Activated T-cell treated with anti-CD3 and anti-CD28 coated beads for 1 hour (primary cell): ENCODE measurements around the gene PSAP.

Experiments used
- DNase-seq: peaks from one replicate; pipeline ENCODE4 v3.0.0-alpha.2; 2020; ENCODE audit warnings: low read depth

Gene PSAP

GRCh38 chr10:71844695-71845094, 6.4 kb downstream of the PSAP start:
- no peak for DNase-seq

- no peak for DNase-seq
Observed at GRCh38 chr10:71844084-71844483, 7.0 kb downstream of the PSAP start.

- no peak for DNase-seq
Observed at GRCh38 chr10:71842856-71843686, 8.0 kb downstream of the PSAP start.

GRCh38 chr10:71842422-71842821, 8.6 kb downstream of the PSAP start:
- DNase-seq, result no peak

- DNase-seq, result no peak
Observed at GRCh38 chr10:71840958-71841335, 10.1 kb downstream of the PSAP start.

GRCh38 chr10:71840177-71840957, 10.7 kb downstream of the PSAP start:
- no peak for DNase-seq

- no peak for DNase-seq
Observed at GRCh38 chr10:71838264-71839211, 12.5 kb downstream of the PSAP start.

- DNase-seq, result no peak
Observed at GRCh38 chr10:71837098-71837827, 13.8 kb downstream of the PSAP start.

- no peak for DNase-seq
Observed at GRCh38 chr10:71836596-71836974, 14.5 kb downstream of the PSAP start.

GRCh38 chr10:71835671-71836595, 15.1 kb downstream of the PSAP start:
- no peak for DNase-seq

- DNase-seq, result no peak
Observed at GRCh38 chr10:71834343-71834674, 16.7 kb downstream of the PSAP start.

- DNase-seq, result no peak
Observed at GRCh38 chr10:71833451-71834342, 17.4 kb downstream of the PSAP start.

- no peak for DNase-seq
Observed at GRCh38 chr10:71832967-71833366, 18.1 kb downstream of the PSAP start.

GRCh38 chr10:71831646-71832552, 19.2 kb downstream of the PSAP start:
- no peak for DNase-seq

GRCh38 chr10:71830726-71831125, 20.3 kb downstream of the PSAP start:
- DNase-seq, result no peak

- DNase-seq, result no peak
Observed at GRCh38 chr10:71829896-71830295, 21.2 kb downstream of the PSAP start.

- no peak for DNase-seq
Observed at GRCh38 chr10:71829171-71829570, 21.9 kb downstream of the PSAP start.

GRCh38 chr10:71828702-71829101, 22.3 kb downstream of the PSAP start:
- no peak for DNase-seq

GRCh38 chr10:71827852-71828251, 23.2 kb downstream of the PSAP start:
- DNase-seq, result no peak
